ENCODE results near the gene TGFBR3L.
"Not testable (repeated sequence)": the region's sequence is repeated elsewhere in the genome, so short reads cannot be mapped to it uniquely, and the experiment has no call there.

TGFBR3L gene

DNA sequence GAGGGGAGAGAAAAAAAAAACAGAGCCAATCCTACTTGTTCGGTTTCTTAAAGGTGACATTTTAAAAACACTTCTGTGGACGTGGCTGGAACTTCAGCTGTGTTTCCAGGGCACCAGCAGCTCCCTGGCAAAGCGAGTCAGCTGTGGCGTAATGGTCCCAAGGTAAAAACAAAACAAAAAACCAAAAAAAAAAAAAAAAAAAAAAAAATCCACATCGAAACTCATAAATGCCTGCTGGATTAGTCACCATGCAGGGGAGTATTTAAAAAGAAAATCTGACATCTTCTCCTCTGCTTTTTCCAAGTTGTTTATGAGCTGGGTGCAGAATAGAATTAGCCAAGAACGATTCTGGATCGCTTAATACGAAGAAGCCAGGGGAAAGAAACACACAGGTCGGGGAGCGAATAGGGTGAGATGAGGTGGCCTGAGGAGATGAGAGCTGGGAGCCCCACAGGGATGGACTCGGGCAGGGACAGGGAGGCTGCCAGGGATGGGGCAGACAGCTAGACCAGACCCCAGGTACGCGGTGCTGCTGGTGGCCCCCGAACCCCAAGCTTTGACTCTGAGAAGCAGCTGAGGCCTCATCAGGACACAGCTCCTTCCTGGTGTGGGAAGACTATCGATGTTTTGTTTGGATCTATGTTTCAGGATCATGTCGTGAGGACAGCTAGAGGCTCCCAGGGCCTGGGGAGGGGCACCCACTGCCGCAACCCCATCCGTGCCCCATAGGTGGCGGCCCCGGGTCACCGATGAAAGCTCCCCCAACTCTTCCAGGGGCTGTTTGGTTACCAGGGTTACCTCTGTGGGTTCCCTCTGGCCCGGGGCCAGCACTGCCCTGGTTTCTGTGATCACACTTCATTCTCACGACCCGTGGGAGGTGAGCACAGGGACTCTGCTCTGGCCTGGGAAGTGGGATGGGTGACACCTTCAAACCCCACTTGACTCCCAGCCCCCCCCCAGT, 14.4 kb downstream of the TGFBR3L start:
- DNase-seq: peak; percentile 53 to 74

DNA sequence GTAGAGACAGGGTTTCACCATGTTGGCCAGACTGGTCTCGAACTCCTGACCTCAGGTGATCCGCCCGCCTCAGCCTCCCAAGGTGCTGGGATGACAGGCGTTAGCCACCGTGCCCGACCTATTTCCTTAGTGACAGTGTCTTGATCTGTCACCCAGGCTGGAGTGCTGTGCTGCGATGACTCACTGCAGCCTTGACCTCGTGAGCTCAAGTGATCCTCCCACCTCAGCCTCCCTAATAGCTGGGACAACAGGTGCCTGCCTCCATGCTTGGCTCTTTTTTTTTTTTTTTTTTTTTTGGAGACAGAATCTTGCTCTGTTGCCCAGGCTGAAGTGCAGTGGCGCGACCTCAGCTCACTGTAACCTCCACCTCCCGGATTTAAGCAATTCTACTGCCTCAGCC, 15.4 kb downstream of the TGFBR3L start:
- not testable (repeated sequence) for DNase-seq

DNA sequence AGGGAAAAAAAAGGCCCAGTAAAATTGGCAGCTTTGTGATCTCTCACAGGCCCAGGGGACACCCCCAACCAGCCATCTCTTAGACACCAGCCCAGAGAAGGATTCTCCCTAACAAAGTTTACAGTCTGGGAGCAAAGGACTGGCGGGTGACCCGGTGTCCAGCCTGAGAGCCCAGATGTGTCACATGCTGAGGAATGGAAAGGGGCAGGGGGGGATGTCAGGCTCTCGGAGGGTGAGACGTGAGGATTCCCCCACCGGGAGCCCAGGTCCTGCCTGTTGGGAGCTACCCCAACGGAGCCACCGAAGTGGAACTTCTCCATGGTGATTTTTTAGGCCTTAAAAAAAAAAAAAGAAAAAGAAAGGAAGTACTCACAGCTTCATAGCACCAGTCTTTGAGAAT, 16.1 kb downstream of the TGFBR3L start:
- DNase-seq: no peak

DNA sequence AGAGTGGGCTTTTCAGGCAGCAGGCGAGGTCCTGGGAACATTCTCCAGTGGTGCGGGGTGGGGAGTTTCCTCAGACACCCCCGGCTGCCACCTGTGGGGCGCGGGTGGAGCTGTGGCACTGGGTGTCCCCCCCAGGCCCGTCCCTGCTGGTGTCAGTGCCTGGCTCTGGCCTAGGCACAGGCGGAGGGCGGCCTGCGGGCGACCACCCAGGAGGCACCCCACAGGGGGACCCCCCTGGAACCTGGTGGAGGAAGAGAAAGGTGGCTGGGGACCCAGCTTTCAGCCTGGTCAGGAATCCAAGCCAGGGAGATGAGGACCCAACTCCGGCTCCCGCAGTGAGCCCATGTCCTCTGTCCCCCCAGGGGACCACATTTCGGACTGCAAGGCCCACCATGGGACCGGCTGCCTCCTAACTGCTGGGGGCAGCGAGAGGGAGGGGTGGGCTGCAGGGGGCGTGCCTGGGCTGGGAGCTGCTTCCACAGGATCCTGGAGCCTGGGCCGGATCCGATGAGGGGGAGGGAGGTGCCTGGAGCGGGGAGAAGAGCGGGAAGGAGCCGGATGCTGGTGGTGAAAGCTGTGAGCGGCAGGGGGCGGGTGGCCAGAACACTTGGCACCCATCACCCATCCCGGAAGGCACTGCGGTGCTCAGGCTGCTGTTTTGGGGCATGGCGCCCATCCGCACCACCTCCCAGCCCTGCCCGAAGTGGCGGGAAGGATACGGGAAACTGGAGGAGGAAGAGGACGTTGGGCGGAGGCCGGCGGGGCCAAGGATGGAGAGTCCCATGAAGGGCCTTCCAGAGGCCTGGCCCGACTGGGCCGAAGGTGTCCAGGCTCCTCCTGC, 16.8 kb downstream of the TGFBR3L start:
- DNase-seq: no peak

DNA sequence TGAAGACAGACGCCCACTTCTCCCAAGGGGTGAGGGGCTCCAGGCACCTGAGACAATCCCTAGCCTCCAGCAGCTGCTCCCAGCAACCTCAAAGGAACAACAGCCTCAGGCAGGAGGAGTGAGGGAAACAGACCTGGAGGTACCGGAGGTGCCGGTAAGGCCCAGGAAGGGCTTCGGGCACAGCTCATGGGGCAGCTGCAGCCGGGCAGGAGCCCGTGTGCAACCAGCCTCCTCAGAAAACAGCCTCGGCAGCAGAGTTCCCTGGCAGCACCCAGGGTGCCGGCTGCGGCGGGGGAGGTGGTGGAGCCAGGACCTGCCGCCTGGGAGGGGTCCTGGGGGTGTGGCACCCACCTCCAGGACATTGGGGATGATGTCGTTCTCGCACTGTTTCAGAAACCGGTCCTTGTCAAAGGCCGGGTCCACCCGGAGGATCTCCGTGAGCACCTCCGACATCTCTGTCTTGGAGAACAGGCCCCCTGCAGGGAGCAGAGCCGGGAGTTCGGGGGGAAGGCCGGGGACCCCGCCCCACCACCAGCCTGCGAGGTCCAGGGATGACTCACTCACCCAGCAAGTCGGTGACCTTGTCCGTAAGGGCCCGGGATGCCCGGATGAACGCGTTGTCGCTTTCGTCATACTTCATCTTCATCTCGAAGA, 17.8 kb downstream of the TGFBR3L start:
- DNase-seq: no peak

DNA sequence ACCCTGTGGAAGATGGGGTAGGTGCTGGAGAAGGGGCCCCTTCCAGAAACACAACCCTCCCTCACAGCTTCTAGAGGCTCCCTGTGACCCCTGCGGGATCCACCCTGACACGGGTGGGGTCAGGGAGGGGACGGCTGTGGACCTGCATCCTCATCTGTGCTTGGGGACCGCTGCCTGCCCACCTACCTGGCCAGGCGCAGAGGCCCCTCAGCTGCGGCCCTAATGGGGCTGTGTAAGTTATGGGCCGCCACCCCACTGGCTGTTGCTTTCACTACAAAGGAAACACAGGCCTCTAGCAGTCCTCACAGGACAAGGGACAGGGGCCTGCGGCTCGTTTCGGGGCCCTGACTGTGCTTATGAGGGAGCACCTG, 18.3 kb downstream of the TGFBR3L start:
- no peak for DNase-seq

DNA sequence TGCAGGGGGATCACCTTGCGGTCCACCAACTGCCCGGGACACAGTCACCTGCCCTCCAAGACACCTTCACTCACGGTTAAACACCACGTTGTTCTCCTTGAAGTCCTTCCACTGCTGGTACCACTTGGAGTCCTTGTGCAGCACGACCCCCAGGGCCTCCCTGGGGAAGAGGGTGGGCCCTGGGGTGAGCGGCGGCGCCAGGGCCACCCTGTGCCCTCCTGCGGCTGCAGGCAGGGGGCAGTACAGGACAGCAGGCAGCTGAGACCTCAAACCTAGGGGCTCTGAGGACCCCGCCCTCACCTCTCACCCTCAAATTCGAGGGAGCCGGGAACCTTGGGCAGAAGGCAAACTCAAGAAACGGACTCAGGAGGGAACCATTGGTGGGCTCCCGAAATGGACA, 18.8 kb downstream of the TGFBR3L start:
- DNase-seq: no peak

DNA sequence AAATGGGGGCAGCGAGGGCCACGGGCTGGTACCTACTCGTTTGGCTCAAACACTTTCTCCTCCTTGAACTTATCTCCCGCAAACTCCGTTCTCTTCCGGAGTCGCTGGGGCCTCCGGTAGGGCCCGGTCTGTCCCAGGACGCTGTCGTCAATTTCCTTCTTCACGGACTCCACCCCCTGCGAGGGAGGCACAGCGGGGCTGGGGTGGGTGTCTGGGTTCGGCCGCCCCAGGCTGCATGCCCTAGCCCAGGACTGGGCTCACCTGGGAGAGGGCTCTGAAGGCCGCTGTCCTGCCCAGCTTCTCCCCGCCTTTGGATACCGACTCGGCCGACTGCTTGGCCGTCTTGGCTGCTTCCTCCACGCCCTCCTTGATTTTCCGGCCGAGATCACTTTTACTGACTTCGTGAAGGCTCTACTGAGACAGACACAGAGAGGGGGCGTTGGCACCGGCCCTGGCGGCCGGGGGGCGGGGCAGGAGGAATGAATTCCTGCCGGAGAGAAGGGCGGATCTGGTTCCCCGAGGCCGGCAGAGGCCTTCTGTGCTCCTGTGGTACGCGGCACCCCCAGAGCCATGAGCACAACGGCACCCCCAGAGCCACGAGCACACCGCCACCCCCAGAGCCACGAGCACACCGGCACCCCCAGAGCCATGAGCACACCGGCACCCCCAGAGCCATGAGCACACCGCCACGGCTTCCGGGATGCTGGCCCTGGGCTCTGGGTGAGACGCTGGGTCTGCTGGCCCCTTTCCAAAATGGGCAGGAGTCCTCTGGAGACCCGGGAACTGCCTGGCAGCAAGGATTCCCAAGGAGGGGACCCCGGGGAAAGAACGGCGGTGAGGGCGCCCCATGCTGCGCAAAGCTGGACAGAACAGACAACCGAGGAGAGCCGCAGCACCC, 19.4 kb downstream of the TGFBR3L start:
- DNase-seq: no peak

DNA sequence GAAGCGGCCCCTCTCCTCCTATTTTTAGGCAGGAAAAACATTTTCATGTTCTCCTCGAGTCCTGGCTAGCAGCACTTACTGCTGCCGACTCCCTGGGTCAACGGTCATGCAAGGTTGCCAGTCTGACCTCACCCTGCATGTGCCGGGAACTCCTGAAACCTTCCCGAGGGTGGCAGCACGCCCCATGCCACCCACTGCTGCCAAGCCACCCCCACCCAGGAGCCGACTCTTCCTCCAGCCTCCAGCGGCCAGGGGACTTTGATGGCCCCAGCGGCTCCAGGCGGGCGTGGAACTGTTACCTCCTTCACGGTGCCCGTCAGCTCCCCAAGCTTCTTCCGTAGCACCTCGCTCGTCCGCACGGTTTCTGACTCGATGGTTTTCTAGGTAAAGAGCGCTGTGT, 20.1 kb downstream of the TGFBR3L start:
- DNase-seq: no peak

DNA sequence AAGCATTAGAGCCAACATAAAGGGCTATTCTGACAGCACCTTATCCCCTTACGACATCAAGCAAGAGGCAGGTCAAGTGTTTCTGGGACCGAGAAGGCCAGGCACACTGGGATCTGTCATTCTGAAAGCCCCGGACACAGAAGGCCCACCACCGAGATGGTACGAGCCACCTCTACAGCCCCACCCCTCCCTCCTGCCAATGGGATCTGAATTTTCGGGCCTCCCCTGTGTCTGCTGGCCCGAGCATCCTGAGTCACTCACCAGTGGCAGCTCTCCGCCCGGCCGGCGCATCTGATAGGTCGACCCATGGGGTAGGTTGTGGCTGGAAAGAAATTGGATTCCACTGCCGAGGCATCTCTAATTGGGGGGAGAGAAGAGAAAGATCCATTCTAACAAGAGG, 26.2 kb downstream of the TGFBR3L start:
- no peak for DNase-seq

DNA sequence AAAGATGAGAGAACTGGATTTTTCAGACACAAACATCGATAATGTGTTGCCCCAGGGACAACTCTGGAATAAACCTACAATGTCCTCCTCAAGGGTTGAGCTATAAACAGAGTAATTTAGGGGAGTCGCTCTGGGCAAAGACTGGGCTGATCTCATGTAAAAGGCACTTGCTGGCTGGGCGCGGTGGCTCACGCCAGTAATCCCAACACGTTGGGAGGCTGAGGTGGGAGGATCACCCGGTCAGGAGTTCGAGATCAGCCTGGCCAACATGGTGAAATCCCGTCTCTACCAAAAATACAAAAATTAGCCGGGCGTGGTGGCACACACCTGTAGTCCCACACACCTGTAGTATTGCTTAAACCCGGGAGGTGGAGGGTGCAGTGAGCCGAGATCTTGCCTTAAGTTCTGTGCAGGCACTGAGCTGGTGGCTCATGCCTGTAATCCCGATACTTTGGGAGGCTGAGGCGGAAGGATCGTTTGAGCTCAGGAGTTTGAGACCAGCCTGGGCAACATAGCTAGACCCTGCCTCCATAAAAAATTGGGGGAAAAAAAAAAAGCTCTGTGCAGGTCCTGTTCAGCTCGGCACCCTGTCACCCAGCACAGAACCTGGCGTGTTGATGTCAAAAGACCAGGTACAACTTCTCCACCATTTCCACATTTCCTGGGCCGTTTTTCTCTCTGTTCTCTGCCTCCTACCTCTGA, 27.4 kb downstream of the TGFBR3L start:
- no peak for DNase-seq

DNA sequence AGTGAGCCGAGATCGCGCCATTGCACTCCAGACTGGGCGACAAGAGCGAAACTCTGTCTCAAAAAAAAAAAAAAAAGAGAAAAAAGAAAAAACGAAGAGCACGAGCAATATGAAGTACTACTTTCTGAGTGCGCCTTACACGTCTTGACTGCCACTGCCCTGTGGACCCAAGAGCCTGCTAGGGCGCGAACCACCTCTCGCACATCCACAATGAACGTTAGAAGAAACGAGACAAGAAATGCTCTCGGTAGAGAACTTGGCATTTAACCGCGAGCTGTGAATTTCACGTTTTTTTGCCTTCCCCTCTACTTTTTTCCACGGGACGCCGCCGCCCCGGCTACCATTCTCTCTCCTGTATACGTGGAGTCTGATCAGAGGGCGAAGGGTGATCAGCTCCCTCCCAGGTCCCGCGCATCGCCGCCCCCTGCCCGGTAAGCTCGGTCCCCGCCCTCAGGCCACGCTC, 28.4 kb downstream of the TGFBR3L start:
- no peak for DNase-seq

DNA sequence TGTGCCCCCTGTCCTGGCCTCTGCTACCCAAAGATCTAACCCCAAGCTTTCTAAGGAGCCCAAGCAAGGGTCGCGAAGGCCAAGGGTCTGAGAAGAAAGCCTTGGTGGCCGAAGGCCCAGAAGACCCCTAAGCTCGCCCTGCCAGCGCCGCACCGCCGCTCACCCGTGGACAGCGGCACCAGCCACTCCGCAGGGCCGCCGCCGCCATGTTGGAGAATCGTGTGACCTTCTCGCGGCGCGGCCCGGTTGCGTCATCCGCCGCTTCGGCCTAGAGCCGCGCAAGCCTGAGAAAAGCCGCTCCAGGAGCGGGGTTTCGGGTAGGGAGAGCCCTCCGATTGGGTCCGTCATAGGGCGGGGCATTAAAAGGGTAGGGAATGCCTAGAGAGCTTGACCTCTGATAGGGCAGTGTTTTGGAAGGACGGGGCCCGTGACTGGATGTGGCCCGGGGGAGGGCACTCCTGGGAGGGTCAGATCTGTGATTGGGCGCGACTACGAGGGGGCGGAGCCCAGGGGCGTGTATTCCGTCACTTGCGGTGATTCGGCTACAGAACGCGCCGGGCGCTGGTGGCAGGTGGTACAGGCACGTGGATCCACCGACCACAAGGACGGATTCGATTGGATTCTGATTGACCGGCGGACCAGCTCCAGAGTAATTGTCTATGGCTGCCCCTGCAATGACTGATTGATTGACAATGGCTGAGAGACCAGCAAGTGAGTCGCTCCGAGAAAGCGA, 29.0 kb downstream of the TGFBR3L start, which contains the start of gene TIMM44:
Gene TIMM44 (minus strand): TSS at position 223 of the 733 bp plus-strand sequence. CDS start 15 bp downstream, at position 208.
- peak; percentile 99 for DNase-seq

DNA sequence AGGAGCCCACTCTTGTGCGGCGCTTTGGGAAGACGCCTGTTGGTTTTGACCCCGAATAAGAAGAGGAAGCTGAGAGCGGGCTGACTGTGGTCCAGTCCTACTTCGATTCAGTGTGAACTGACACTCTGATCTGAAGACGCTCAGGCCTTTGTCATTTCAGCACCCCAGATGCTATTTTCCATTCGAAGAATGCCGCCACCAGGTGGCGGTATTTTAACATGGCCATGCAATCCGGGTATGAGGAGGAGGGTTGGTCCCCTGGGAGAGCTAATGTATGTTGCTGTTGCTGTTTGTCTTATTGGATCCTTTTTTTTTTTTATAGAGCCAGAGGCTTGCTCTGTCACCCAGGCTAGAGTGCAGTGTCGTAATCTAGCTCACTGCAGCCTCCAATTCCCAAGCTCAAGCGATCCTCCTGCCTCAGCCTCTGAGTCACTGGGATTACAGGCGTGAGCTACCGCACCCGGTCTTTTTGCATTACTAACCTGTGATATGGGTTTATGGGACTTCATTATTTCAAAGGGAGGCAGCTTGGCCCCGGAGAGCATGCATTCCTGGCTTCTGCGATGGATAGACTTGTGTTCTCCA, 29.6 kb downstream of the TGFBR3L start:
- peak; percentile 71 to 83 for DNase-seq

DNA sequence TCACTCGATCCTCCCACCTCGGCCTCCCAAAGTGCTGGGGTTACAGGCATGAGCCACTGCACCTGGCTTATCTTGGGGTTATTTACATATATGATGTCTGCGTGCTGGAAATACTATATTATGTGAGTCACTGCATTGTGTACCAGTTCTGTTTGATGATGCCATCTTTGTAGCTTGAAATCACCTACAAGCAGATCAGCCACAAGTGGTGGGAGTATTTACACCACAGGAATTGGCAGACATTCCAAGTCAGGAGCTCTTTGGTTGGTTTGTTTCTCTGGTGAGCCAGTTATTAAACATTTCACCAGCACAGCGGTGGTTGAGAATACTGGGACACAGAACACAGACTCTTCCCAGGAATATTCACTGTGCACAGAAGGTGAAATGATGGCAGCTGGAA, 33.3 kb downstream of the TGFBR3L start:
- DNase-seq: no peak

DNA sequence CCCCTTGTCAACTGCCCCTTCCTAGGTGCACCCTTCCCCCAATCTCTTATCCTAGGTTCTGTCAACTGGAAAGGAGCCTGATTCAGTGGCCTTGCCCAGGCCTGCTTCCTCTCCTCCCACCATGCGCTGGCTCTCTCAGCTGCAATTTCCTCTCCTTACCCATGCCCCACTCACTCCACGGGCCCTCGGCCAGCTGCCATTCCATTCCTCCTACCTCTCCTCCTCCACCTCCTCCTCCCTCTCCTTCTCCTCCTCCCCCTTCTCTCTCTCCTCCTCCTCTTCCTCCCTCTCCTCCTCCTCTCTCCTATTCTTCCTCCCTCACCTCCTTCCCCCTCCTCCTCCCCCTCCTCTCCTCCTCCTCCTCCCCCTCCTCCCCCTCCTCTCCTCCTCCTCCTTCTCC, 38.4 kb downstream of the TGFBR3L start:
- peak; percentile 15 to 30 for DNase-seq

DNA sequence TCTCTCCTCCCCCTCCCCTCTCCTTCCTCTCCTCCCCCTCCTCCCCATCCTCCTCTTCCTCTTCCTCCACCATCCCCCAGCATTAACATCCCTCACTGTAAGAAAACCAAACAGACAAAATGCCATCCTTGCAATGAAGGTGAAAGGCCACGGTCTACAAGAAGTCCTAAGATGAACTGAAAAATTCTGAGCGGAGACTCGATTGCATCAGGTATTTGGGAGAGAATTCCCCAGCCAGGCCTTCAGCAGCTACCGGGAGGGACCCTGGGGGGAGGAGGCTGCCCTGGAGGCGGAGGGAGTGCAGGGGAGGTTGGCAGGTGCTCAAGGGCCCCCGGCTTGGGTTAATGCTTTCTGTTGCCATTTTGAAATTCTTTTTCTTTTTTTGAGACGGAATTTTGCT, 38.9 kb downstream of the TGFBR3L start:
- DNase-seq: no peak

DNA sequence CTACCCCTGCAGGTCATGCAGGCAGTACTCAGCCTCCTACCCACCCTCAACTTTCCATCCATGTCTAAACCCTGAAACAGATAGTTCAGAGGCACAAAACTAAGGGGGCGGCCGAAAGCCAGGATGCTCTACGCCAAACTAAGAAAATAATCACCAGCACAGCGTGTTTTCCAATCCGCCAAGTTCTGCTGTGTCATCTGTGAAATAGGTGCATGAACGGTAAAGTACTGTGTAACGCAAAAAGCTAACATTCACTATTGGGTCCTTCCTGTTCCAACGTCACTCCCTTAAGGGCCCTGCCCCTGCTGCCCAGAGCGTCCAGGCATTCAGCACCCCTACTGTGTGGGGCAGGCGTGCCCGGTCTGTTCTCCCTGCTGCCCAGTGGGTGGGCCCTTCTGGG, 41.1 kb downstream of the TGFBR3L start:
- no peak for DNase-seq

DNA sequence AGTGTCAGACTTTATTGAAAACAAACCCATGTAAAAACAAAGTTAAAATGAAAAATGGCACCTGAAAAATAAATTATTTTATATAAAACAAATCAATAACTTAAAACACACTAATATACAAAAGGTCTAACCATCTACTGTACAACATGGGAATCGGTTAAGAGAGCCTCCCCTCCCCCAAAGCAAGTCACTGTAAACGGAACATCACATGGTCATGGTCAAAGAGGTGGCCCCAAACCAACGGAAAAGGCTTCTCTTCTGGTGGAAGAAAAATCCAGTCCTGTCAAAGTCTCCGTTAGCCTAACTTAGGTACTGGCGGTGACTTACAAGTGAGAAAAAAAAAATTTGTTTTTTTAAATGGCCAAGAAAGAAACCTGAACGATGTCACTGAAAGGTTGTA, 44.6 kb downstream of the TGFBR3L start:
- peak; percentile 28 to 38 for DNase-seq

DNA sequence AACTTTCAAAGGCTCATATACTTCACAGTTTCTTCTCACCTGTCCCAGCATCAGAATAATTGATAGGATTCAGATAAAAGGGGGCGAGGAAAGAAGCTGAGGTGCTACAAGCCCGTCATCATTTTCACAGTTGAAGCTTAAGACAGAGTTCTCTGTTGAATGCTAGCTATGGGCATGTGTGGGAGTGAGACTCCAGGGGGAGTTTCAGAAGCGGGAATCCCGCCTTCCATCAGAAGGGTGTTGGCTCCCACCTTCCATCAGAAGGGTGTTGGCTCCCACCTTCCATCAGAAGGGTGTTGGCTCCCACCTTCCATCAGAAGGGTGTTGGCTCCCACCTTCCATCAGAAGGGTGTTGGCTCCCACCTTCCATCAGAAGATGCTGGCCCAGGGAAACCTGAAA, 46.5 kb downstream of the TGFBR3L start:
- DNase-seq: not testable (repeated sequence)

All from Kasumi-1 (cell line).